Testis (tissue), 2 donors: Measurements from ENCODE around the gene CRIP3.

Experiments used
- POLR2A ChIP-seq: fragments of 450-650 bp; IDR thresholded peaks from one replicate; pipeline ENCODE4 v1.6.1; 2017; ENCODE audit warnings: antibody characterized with exemption, mild to moderate bottlenecking, moderate library complexity
- TF ChIP-seq, protein P1 (sequence below), 3 experiments: fragments of 450-650 bp in 2 of 3; fragments of 200-600 bp in 1 of 3; sonication (generic) in 1 of 3; IDR thresholded peaks; one replicate each; pipeline ENCODE4 v1.5.1; 2016 to 2019; ENCODE audit warnings: antibody characterized with exemption in 3 of 3, mild to moderate bottlenecking in 2 of 3, moderate library complexity in 1 of 3

DNA sequence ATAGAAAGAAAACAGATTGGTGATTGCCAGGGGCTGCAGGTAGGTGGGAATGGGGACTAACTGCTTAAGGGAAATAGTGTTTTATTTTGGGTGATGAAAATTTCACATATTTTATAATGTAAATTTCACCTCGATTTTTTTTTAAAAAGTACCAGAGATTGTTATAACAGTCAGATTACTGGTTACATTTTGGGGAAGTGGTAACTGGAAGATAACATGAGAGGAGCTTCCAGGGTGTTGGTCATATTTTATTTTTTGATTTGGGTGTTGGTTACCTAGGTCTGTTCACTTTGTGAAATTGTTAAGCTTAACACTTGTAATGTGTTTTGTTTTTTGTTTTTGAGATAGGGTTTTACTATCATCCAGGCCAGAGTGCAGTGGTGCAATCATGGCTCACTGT is 17.2 kb upstream of the CRIP3 start:
- TF ChIP-seq, protein P1, sequence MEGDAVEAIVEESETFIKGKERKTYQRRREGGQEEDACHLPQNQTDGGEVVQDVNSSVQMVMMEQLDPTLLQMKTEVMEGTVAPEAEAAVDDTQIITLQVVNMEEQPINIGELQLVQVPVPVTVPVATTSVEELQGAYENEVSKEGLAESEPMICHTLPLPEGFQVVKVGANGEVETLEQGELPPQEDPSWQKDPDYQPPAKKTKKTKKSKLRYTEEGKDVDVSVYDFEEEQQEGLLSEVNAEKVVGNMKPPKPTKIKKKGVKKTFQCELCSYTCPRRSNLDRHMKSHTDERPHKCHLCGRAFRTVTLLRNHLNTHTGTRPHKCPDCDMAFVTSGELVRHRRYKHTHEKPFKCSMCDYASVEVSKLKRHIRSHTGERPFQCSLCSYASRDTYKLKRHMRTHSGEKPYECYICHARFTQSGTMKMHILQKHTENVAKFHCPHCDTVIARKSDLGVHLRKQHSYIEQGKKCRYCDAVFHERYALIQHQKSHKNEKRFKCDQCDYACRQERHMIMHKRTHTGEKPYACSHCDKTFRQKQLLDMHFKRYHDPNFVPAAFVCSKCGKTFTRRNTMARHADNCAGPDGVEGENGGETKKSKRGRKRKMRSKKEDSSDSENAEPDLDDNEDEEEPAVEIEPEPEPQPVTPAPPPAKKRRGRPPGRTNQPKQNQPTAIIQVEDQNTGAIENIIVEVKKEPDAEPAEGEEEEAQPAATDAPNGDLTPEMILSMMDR (IDR thresholded peaks at IDR 0.05), result no peak
- no peak for TF ChIP-seq POLR2A
